Measurements from ENCODE around the gene SLC9A1. TPM values are rescaled to one million over a fixed set of nuclear protein-coding genes. Genes with fewer than 3 reads are reported as not detected.

The SLC9A1 gene
- total RNA-seq, 1 experiment from 2014 or later, result 21.7 TPM

DNA sequence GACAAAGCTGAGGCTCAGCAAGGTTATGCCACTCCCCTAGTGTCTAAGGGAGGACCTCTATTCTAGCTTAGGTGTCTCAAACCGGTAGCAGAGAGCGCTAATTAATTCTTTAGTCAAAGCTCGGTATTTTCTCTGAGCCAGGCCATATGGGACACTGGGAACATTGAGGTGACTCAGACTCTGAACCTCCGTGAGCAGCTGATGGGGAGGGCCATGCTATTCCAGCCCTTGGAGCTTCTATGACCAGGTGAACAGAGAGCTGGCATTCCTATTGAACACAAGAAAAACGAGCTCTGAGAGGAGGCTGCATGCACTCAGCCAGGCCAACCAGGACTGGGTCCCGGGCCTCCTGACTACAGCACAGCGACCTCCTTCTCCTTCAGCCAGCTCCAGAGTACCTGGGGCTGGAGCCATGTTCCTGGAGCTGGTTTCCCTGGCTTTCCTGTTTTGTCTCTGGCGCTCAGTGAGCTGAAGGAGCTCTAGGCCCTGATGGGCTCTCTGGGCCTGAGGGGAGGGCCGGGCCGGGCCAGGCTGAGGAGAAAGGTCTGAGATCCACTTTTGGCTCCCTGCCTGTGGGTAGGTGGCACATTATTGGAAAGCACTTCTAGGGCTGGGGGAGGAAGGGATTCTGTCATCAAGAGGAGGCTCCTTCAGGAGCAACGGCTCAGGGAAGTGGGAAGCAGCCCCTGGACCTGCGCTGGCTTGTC is 37.0 kb downstream of the SLC9A1 start:
- 0 out of 2 replicates have a peak, but pooled peaks cover 11% of the 10 kb centered on the region for H3K79me2 ChIP-seq (ENCODE audit: insufficient read depth, low read length)
- no peaks in the 10 kb centered on the region for H3K9me3 ChIP-seq (ENCODE audit: control insufficient read depth in 1 of 2, insufficient read depth in 1 of 2, low read depth in 1 of 2, low read length in 2 of 2)
- POLR2A ChIA-PET, result no interaction called here
- CTCF ChIA-PET, result no interaction called here
- no peak overlapping the region for H3K27ac ChIP-seq (ENCODE audit: low read depth, low read length)
- H3K4me1 ChIP-seq (ENCODE audit: control insufficient read depth in 1 of 2, insufficient read depth in 2 of 2, low read length in 2 of 2), result peaks cover 16 to 28% of the 10 kb centered on the region in 2 experiments
- RAD21 ChIA-PET (ENCODE audit: low non-redundant PET in 1 of 2, low total read pairs in 2 of 2, uncharacterized antibody in 2 of 2, unreplicated experiment in 2 of 2), result no interaction called here
- H2AFZ ChIP-seq (ENCODE audit: low read depth, low read length, poor library complexity, severe bottlenecking), result no peak overlapping the region
- H3K9me2 ChIP-seq (ENCODE audit: insufficient read depth), result no peaks in the 10 kb centered on the region
- no peak for TF ChIP-seq RAD21 (IDR thresholded peaks at IDR 0.05; ENCODE audit: low read depth)
- no peak for TF ChIP-seq EZH2phosphoT487 (IDR thresholded peaks at IDR 0.05; ENCODE audit: borderline replicate concordance)
- TF ChIP-seq, protein P1, sequence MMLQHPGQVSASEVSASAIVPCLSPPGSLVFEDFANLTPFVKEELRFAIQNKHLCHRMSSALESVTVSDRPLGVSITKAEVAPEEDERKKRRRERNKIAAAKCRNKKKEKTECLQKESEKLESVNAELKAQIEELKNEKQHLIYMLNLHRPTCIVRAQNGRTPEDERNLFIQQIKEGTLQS (IDR thresholded peaks at IDR 0.05), result no peak
- TF ChIP-seq, protein P2, sequence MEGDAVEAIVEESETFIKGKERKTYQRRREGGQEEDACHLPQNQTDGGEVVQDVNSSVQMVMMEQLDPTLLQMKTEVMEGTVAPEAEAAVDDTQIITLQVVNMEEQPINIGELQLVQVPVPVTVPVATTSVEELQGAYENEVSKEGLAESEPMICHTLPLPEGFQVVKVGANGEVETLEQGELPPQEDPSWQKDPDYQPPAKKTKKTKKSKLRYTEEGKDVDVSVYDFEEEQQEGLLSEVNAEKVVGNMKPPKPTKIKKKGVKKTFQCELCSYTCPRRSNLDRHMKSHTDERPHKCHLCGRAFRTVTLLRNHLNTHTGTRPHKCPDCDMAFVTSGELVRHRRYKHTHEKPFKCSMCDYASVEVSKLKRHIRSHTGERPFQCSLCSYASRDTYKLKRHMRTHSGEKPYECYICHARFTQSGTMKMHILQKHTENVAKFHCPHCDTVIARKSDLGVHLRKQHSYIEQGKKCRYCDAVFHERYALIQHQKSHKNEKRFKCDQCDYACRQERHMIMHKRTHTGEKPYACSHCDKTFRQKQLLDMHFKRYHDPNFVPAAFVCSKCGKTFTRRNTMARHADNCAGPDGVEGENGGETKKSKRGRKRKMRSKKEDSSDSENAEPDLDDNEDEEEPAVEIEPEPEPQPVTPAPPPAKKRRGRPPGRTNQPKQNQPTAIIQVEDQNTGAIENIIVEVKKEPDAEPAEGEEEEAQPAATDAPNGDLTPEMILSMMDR (IDR thresholded peaks at IDR 0.05 in 2 of 3, conservative IDR thresholded peaks at IDR 0.05 in 1 of 3; ENCODE audit: borderline replicate concordance in 1 of 3, insufficient read depth in 1 of 3, low read depth in 2 of 3, low read length in 2 of 3), result no peak
- H3K4me2 ChIP-seq (ENCODE audit: low read length), result no peak overlapping the region
- no peak overlapping the region for H3K9ac ChIP-seq (ENCODE audit: low read length)
- no peaks in the 10 kb centered on the region for H3K27me3 ChIP-seq (ENCODE audit: insufficient read depth, low read length)
- intact Hi-C loops (cut with micrococcal nuclease), result no loop called here
- H3K4me3 ChIP-seq (replicated peaks in 1 of 2; ENCODE audit: low read depth in 1 of 2, low read length in 2 of 2), result no peak overlapping the region
- no TSS peak for BruUV-seq (replicated peaks)
- H4K20me1 ChIP-seq (ENCODE audit: insufficient read depth), result no peaks in the 10 kb centered on the region
- no peaks in the 10 kb centered on the region for H3K36me3 ChIP-seq (ENCODE audit: control insufficient read depth in 1 of 2, insufficient read depth in 2 of 2, low read length in 2 of 2)
- ATAC-seq (no peak), DNase-seq (ENCODE audit: low read depth, low spot score) (no peak)

DNA sequence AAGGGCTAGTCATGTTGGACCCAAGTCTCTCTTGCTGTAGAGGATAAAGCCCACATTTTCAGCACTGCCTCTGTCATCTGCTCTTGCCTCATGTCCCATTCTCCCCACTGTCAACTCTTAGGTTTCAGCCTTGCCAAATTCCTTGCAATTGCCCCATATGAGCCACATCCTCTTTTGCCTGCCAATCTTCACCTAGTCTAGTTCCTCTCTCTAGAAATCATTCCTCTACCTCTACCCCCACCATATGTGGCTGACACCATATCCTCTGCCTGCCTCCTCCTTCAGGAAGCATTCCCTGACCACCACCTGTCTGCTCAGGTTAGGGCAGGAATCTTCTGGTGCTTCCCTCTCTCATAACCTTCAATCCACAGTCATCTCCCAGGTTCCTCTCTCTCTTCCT is 38.2 kb downstream of the SLC9A1 start:
- 0 out of 2 replicates have a peak, but pooled peaks cover 11% of the 10 kb centered on the region for H3K79me2 ChIP-seq (ENCODE audit: insufficient read depth, low read length)
- RAD21 ChIA-PET (ENCODE audit: low non-redundant PET in 1 of 2, low total read pairs in 2 of 2, uncharacterized antibody in 2 of 2, unreplicated experiment in 2 of 2), result no interaction called here
- TF ChIP-seq, protein P3, sequence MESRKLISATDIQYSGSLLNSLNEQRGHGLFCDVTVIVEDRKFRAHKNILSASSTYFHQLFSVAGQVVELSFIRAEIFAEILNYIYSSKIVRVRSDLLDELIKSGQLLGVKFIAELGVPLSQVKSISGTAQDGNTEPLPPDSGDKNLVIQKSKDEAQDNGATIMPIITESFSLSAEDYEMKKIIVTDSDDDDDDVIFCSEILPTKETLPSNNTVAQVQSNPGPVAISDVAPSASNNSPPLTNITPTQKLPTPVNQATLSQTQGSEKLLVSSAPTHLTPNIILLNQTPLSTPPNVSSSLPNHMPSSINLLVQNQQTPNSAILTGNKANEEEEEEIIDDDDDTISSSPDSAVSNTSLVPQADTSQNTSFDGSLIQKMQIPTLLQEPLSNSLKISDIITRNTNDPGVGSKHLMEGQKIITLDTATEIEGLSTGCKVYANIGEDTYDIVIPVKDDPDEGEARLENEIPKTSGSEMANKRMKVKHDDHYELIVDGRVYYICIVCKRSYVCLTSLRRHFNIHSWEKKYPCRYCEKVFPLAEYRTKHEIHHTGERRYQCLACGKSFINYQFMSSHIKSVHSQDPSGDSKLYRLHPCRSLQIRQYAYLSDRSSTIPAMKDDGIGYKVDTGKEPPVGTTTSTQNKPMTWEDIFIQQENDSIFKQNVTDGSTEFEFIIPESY (IDR thresholded peaks at IDR 0.05; ENCODE audit: extremely low read depth, insufficient replicate concordance, low read length), result no peak
- no peak for TF ChIP-seq EGR1 (IDR thresholded peaks at IDR 0.05; ENCODE audit: low read depth)
- TF ChIP-seq TCF7L2 (IDR thresholded peaks at IDR 0.05; ENCODE audit: borderline replicate concordance, extremely low read depth, insufficient read depth, insufficient read length), result no peak
- TF ChIP-seq POLR2A (IDR thresholded peaks at IDR 0.05; ENCODE audit: borderline replicate concordance, extremely low read depth, insufficient read depth, insufficient read length), result no peak
- no peak for TF ChIP-seq SP1 (IDR thresholded peaks at IDR 0.05; ENCODE audit: low read depth)
- TF ChIP-seq CEBPB (IDR thresholded peaks at IDR 0.05; ENCODE audit: low read depth), result no peak
- TF ChIP-seq, protein P4, sequence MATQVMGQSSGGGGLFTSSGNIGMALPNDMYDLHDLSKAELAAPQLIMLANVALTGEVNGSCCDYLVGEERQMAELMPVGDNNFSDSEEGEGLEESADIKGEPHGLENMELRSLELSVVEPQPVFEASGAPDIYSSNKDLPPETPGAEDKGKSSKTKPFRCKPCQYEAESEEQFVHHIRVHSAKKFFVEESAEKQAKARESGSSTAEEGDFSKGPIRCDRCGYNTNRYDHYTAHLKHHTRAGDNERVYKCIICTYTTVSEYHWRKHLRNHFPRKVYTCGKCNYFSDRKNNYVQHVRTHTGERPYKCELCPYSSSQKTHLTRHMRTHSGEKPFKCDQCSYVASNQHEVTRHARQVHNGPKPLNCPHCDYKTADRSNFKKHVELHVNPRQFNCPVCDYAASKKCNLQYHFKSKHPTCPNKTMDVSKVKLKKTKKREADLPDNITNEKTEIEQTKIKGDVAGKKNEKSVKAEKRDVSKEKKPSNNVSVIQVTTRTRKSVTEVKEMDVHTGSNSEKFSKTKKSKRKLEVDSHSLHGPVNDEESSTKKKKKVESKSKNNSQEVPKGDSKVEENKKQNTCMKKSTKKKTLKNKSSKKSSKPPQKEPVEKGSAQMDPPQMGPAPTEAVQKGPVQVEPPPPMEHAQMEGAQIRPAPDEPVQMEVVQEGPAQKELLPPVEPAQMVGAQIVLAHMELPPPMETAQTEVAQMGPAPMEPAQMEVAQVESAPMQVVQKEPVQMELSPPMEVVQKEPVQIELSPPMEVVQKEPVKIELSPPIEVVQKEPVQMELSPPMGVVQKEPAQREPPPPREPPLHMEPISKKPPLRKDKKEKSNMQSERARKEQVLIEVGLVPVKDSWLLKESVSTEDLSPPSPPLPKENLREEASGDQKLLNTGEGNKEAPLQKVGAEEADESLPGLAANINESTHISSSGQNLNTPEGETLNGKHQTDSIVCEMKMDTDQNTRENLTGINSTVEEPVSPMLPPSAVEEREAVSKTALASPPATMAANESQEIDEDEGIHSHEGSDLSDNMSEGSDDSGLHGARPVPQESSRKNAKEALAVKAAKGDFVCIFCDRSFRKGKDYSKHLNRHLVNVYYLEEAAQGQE (IDR thresholded peaks at IDR 0.05; ENCODE audit: low read depth), result no peak

More for the DNA sequence above, 38.2 kb downstream of the SLC9A1 start:
- H3K9ac ChIP-seq (ENCODE audit: low read length), result no peak overlapping the region
- no peak overlapping the region for H3K4me3 ChIP-seq (replicated peaks in 1 of 2; ENCODE audit: low read depth in 1 of 2, low read length in 2 of 2)
- no peaks in the 10 kb centered on the region for H4K20me1 ChIP-seq (ENCODE audit: insufficient read depth)
- POLR2A ChIA-PET, result no interaction called here
- BruUV-seq (replicated peaks), result no TSS peak
- no peak overlapping the region for H3K4me2 ChIP-seq (ENCODE audit: low read length)
- peaks cover 18 to 28% of the 10 kb centered on the region in 2 experiments for H3K4me1 ChIP-seq (ENCODE audit: control insufficient read depth in 1 of 2, insufficient read depth in 2 of 2, low read length in 2 of 2)
- ATAC-seq (no peak), DNase-seq (ENCODE audit: low read depth, low spot score) (no peak)
- no peaks in the 10 kb centered on the region for H3K9me3 ChIP-seq (ENCODE audit: control insufficient read depth in 1 of 2, insufficient read depth in 1 of 2, low read depth in 1 of 2, low read length in 2 of 2)
- intact Hi-C loops (cut with micrococcal nuclease), result no loop called here
- no peaks in the 10 kb centered on the region for H3K27me3 ChIP-seq (ENCODE audit: insufficient read depth, low read length)
- H2AFZ ChIP-seq (ENCODE audit: low read depth, low read length, poor library complexity, severe bottlenecking), result no peak overlapping the region
- no peak overlapping the region for H3K27ac ChIP-seq (ENCODE audit: low read depth, low read length)
- CTCF ChIA-PET, result interaction anchor here (0.7 kb wide), 1 partner anchor 7 kb away, joined by 3 read pairs; no protein-coding TSS in a partner anchor
- H3K36me3 ChIP-seq (ENCODE audit: control insufficient read depth in 1 of 2, insufficient read depth in 2 of 2, low read length in 2 of 2), result no peaks in the 10 kb centered on the region
- no peaks in the 10 kb centered on the region for H3K9me2 ChIP-seq (ENCODE audit: insufficient read depth)
